Measurements from ENCODE around the gene BCL7B. TPM values are rescaled to one million over a fixed set of nuclear protein-coding genes. Genes with fewer than 3 reads are reported as not detected.

BCL7B gene
- total and polyA plus RNA-seq, 2 of the 13 experiments (the other 11 are each of a cell fraction or from before 2014, with no cell fraction given) = 24.3 to 38.2 TPM

- TF ChIP-seq ZBTB49 (CRISPR knock-in tag; IDR thresholded peaks at IDR 0.05; ENCODE audit: borderline replicate concordance) (no peak), ZUFSP (CRISPR knock-in tag; IDR thresholded peaks at IDR 0.05; ENCODE audit: borderline replicate concordance) (no peak), MTF2 (CRISPR knock-in tag; IDR thresholded peaks at IDR 0.05; ENCODE audit: borderline replicate concordance) (no peak), ZNF782 (CRISPR knock-in tag; IDR thresholded peaks at IDR 0.05; ENCODE audit: borderline replicate concordance) (peak; percentile 19; the same call in 1 of the 2 replicates), CAMTA2 (CRISPR knock-in tag; IDR thresholded peaks at IDR 0.05; ENCODE audit: borderline replicate concordance) (no peak; the same call in 1 of the 2 replicates), SNAPC4 (CRISPR knock-in tag; IDR thresholded peaks at IDR 0.05) (no peak; the same call in 1 of the 2 replicates), ZNF12 (CRISPR knock-in tag; IDR thresholded peaks at IDR 0.05) (no peak), ELF1 (CRISPR knock-in tag; IDR thresholded peaks at IDR 0.05) (0 out of 2 replicates have a peak, but pooled peaks have one; percentile 15), HOXA3 (CRISPR knock-in tag; IDR thresholded peaks at IDR 0.05) (peak; percentile 76), ZNF605 (CRISPR knock-in tag; IDR thresholded peaks at IDR 0.05) (peak; percentile 77), RERE (CRISPR knock-in tag; IDR thresholded peaks at IDR 0.05; ENCODE audit: low read depth) (0 out of 2 replicates have a peak, but pooled peaks have one; percentile 10), PLRG1 (conservative IDR thresholded peaks at IDR 0.05) (no peak), FOXP1 (IDR thresholded peaks at IDR 0.05) (no peak), FOXP1 (CRISPR knock-in tag; IDR thresholded peaks at IDR 0.05) (no peak), AGO2 (optimal IDR thresholded peaks at IDR 0.05; ENCODE audit: low read depth, low read length) (no peak)
Measured at GRCh38 chr7:73522105-73522872, 35.2 kb downstream of the BCL7B start, which contains the start of gene BAZ1B (continued).
